WTC11 (cell line): ENCODE measurements around the gene SYT7. TPM values are rescaled to one million over a fixed set of nuclear protein-coding genes. Genes with fewer than 3 reads are reported as not detected.

Experiments used
- ATAC-seq: fragments of 200-7000 bp; cut with Tn5 transposase; 2 replicates; pipeline ENCODE4 v1.10.0; 2021; ENCODE audit warnings: mild to moderate bottlenecking, moderate library complexity
- CTCF ChIA-PET: fragments of 300-600 bp; sonication (Branson Sonifier 250); formaldehyde crosslinking; loops from one replicate; lab custom pipeline; 2021; ENCODE audit warnings: antibody characterized with exemption; lab: Charles Lee
- POLR2A ChIA-PET: fragments of 350-600 bp; sonication (Branson Sonifier 250); formaldehyde crosslinking; loops from one replicate; lab custom pipeline; 2021; ENCODE audit warnings: antibody characterized with exemption; lab: Charles Lee
- DNase-seq: peaks from one replicate; pipeline ENCODE4 v3.0.0; 2021; ENCODE audit warnings: low spot score
- H3K27ac Mint-ChIP-seq: 2 replicates; pipeline ENCODE4 v1.8.0; 2021; ENCODE audit warnings: mixed read lengths
- H3K27me3 Mint-ChIP-seq: 2 replicates; pipeline ENCODE4 v1.8.0; 2021; ENCODE audit warnings: low read depth, mild to moderate bottlenecking, moderate library complexity, mixed read lengths
- H3K36me3 Mint-ChIP-seq: 2 replicates; pipeline ENCODE4 v1.8.0; 2021; ENCODE audit warnings: mixed read lengths
- H3K4me1 Mint-ChIP-seq: 2 replicates; pipeline ENCODE4 v1.8.0; 2022; ENCODE audit warnings: mixed read lengths
- H3K4me3 Mint-ChIP-seq: 2 replicates; pipeline ENCODE4 v1.8.0; 2021; ENCODE audit warnings: mild to moderate bottlenecking, moderate library complexity, mixed read lengths
- H3K9me3 Mint-ChIP-seq: 2 replicates; pipeline ENCODE4 v1.8.0; 2021; ENCODE audit warnings: mixed read lengths
- AR ChIP-seq: fragments of 250-450 bp; sonication (Bioruptor Pico); IDR thresholded peaks from 2 replicates; pipeline ENCODE4 v1.9.0; 2021; ENCODE audit warnings: mild to moderate bottlenecking
- CTCF ChIP-seq: fragments of 200-600 bp; IDR thresholded peaks from 2 replicates; pipeline ENCODE4 v1.8.0; 2022; ENCODE audit warnings: antibody characterized with exemption
- ELF4 ChIP-seq: sonication (generic); formaldehyde crosslinking; IDR thresholded peaks from 2 replicates; pipeline ENCODE4 v1.8.1; 2022; ENCODE audit warnings: low read depth, mild to moderate bottlenecking, moderate library complexity, missing genetic modification reagents
- EMX1 ChIP-seq: fragments of 250-450 bp; sonication (Bioruptor Pico); IDR thresholded peaks from 2 replicates; pipeline ENCODE4 v1.8.0; 2021; ENCODE audit warnings: mild to moderate bottlenecking
- ETV6 ChIP-seq: sonication (generic); formaldehyde crosslinking; IDR thresholded peaks from 2 replicates; pipeline ENCODE4 v1.8.1; 2022; ENCODE audit warnings: mild to moderate bottlenecking, missing genetic modification reagents
- FOXK1 ChIP-seq: sonication (generic); formaldehyde crosslinking; IDR thresholded peaks from 2 replicates; pipeline ENCODE4 v1.8.0; 2022; ENCODE audit warnings: mild to moderate bottlenecking, moderate library complexity, missing genetic modification reagents
- GRHL2 ChIP-seq: fragments of 250-450 bp; sonication (Bioruptor Pico); IDR thresholded peaks from 2 replicates; pipeline ENCODE4 v1.8.0; 2022; ENCODE audit warnings: mild to moderate bottlenecking, moderate library complexity; ENCODE audit not compliant: insufficient replicate concordance, severe bottlenecking
- GTF2I ChIP-seq: fragments of 250-450 bp; sonication (Bioruptor Pico); conservative IDR thresholded peaks from 2 replicates; pipeline ENCODE4 v1.4.0; 2021; ENCODE audit warnings: mild to moderate bottlenecking
- HMGA2 ChIP-seq: fragments of 250-450 bp; sonication (Bioruptor Pico); IDR thresholded peaks from 2 replicates; pipeline ENCODE4 v1.4.0; 2021; ENCODE audit warnings: mild to moderate bottlenecking, moderate library complexity
- MYBL2 ChIP-seq: sonication (generic); formaldehyde crosslinking; IDR thresholded peaks from 2 replicates; pipeline ENCODE4 v1.8.1; 2023; ENCODE audit warnings: mild to moderate bottlenecking, moderate library complexity, missing genetic modification reagents
- NFATC4 ChIP-seq: fragments of 250-450 bp; sonication (Bioruptor Pico); IDR thresholded peaks from 2 replicates; pipeline ENCODE4 v1.9.0; 2021; ENCODE audit warnings: mild to moderate bottlenecking
- NFE2L1 ChIP-seq: sonication (generic); formaldehyde crosslinking; IDR thresholded peaks from 2 replicates; pipeline ENCODE4 v1.8.1; 2023; ENCODE audit warnings: missing genetic modification reagents
- SMAD4 ChIP-seq: sonication (generic); formaldehyde crosslinking; IDR thresholded peaks from 2 replicates; pipeline ENCODE4 v1.8.0; 2022; ENCODE audit warnings: mild to moderate bottlenecking, missing genetic modification reagents
- TEAD4 ChIP-seq: sonication (generic); formaldehyde crosslinking; IDR thresholded peaks from 2 replicates; pipeline ENCODE4 v1.8.0; 2022; ENCODE audit warnings: mild to moderate bottlenecking, missing genetic modification reagents
- USF1 ChIP-seq: sonication (generic); formaldehyde crosslinking; IDR thresholded peaks from 2 replicates; pipeline ENCODE4 v1.8.0; 2022; ENCODE audit warnings: mild to moderate bottlenecking, missing genetic modification reagents
- ZBTB21 ChIP-seq: sonication (generic); formaldehyde crosslinking; IDR thresholded peaks from 2 replicates; pipeline ENCODE4 v1.8.1; 2023; ENCODE audit warnings: mild to moderate bottlenecking, missing genetic modification reagents, borderline replicate concordance
- ZNF121 ChIP-seq: sonication (generic); formaldehyde crosslinking; IDR thresholded peaks from 2 replicates; pipeline ENCODE4 v1.8.0; 2023; ENCODE audit warnings: missing genetic modification reagents
- ZNF671 ChIP-seq: fragments of 250-450 bp; sonication (Bioruptor Pico); IDR thresholded peaks from 2 replicates; pipeline ENCODE4 v1.8.0; 2021; ENCODE audit warnings: mild to moderate bottlenecking
- ZSCAN18 ChIP-seq: fragments of 250-450 bp; sonication (Bioruptor Pico); IDR thresholded peaks from 2 replicates; pipeline ENCODE4 v2.1.2; 2022; ENCODE audit warnings: mild to moderate bottlenecking, moderate library complexity
- total RNA-seq: library from RNA; stranded (reverse); gene quantifications from 3 replicates; pipeline ENCODE4 v1.2.3, GENCODE V29; 2021
- TF ChIP-seq, protein P1 (sequence below): sonication (generic); formaldehyde crosslinking; IDR thresholded peaks from 2 replicates; pipeline ENCODE4 v1.8.1; 2022; ENCODE audit warnings: missing genetic modification reagents, borderline replicate concordance
- TF ChIP-seq, protein P2 (sequence below): sonication (generic); formaldehyde crosslinking; IDR thresholded peaks from 2 replicates; pipeline ENCODE4 v1.8.1; 2022; ENCODE audit warnings: mild to moderate bottlenecking, missing genetic modification reagents, moderate library complexity, borderline replicate concordance
- TF ChIP-seq, protein P3 (sequence below): fragments of 250-450 bp; sonication (Bioruptor Pico); IDR thresholded peaks from 2 replicates; pipeline ENCODE4 v1.9.0; 2021; ENCODE audit warnings: mild to moderate bottlenecking
- TF ChIP-seq, protein P4 (sequence below): sonication (generic); formaldehyde crosslinking; IDR thresholded peaks from 2 replicates; pipeline ENCODE4 v1.8.1; 2022; ENCODE audit warnings: low read depth, mild to moderate bottlenecking, moderate library complexity, missing genetic modification reagents, borderline replicate concordance
- TF ChIP-seq, protein P5 (sequence below): sonication (generic); formaldehyde crosslinking; IDR thresholded peaks from 2 replicates; pipeline ENCODE4 v1.8.1; 2023; ENCODE audit warnings: mild to moderate bottlenecking, missing genetic modification reagents, moderate library complexity

SYT7 gene
- total RNA-seq, 1 experiment from 2014 or later = 12.5 TPM

DNA sequence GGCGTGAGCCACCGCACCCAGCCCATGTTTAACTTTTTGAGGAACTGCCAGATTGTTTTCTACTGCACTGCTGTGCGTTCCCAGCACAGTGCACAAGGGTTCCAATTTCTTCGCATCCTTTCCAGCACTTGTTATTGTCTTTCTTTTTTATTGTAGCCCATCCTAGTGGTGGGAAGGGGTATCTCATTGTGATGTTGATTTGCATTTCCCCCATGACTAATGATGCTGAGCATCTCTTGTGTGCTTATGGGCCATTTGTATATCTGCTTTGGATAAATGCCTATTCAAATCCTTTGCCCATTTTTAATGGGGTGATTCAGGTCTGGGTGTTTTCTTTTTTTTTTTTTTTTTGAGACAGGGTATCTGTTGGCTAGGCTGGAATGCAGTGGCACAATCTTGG lies 36.6 kb upstream of the SYT7 start (continued):
- TF ChIP-seq USF1 (CRISPR knock-in tag) (no peak), ETV6 (CRISPR knock-in tag) (no peak), GRHL2 (CRISPR knock-in tag) (no peak), ZNF121 (CRISPR knock-in tag) (no peak), MYBL2 (CRISPR knock-in tag) (no peak), EMX1 (no peak), ELF4 (CRISPR knock-in tag) (no peak), ZNF671 (CRISPR knock-in tag) (no peak), CTCF (no peak), NFE2L1 (CRISPR knock-in tag) (no peak), FOXK1 (no peak), GTF2I (CRISPR knock-in tag) (no peak), NFATC4 (CRISPR knock-in tag) (no peak)

DNA sequence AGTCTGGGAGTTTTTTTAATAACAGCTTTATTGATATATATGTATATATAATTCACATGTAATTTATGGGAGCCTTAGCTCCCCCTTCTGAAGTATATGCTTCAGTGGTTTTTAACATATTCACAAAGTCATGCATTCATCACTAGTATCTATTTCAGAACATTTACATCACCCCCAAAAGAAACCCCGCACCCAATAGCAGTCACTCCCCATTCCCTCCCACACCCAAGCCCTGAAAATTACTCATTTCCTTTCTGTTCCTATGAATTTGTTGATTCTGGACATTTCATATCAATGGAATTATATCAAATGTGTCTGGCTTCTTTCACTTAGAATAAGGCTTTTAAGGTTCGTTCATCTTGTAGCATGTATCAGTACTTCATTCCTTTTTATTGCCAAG lies 35.6 kb upstream of the SYT7 start:
- peaks cover 5% of the 10 kb centered on the region for H3K9me3 Mint-ChIP-seq
- no peak overlapping the region for H3K27ac Mint-ChIP-seq
- no peaks in the 10 kb centered on the region; the same call in 1 of the 2 replicates for H3K27me3 Mint-ChIP-seq
- POLR2A ChIA-PET = no interaction called here
- DNase-seq = no peak
- H3K36me3 Mint-ChIP-seq = peaks cover 2% of the 10 kb centered on the region; the same call in 1 of the 2 replicates
- peaks cover 15% of the 10 kb centered on the region for H3K4me1 Mint-ChIP-seq
- CTCF ChIA-PET = no interaction called here
- no peak overlapping the region for H3K4me3 Mint-ChIP-seq
- ATAC-seq = no peak
- TF ChIP-seq, protein P1, sequence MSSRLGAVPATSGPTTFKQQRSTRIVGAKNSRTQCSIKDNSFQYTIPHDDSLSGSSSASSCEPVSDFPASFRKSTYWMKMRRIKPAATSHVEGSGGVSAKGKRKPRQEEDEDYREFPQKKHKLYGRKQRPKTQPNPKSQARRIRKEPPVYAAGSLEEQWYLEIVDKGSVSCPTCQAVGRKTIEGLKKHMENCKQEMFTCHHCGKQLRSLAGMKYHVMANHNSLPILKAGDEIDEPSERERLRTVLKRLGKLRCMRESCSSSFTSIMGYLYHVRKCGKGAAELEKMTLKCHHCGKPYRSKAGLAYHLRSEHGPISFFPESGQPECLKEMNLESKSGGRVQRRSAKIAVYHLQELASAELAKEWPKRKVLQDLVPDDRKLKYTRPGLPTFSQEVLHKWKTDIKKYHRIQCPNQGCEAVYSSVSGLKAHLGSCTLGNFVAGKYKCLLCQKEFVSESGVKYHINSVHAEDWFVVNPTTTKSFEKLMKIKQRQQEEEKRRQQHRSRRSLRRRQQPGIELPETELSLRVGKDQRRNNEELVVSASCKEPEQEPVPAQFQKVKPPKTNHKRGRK (CRISPR knock-in tag) = no peak
- TF ChIP-seq SMAD4 (no peak), AR (CRISPR knock-in tag) (no peak), HMGA2 (CRISPR knock-in tag) (no peak), TEAD4 (no peak), ZSCAN18 (CRISPR knock-in tag) (no peak), CTCF (no peak), ZBTB21 (no peak)
- TF ChIP-seq, protein P2, sequence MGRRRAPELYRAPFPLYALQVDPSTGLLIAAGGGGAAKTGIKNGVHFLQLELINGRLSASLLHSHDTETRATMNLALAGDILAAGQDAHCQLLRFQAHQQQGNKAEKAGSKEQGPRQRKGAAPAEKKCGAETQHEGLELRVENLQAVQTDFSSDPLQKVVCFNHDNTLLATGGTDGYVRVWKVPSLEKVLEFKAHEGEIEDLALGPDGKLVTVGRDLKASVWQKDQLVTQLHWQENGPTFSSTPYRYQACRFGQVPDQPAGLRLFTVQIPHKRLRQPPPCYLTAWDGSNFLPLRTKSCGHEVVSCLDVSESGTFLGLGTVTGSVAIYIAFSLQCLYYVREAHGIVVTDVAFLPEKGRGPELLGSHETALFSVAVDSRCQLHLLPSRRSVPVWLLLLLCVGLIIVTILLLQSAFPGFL (CRISPR knock-in tag) = no peak
- TF ChIP-seq, protein P3, sequence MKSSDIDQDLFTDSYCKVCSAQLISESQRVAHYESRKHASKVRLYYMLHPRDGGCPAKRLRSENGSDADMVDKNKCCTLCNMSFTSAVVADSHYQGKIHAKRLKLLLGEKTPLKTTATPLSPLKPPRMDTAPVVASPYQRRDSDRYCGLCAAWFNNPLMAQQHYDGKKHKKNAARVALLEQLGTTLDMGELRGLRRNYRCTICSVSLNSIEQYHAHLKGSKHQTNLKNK = no peak
- TF ChIP-seq, protein P4, sequence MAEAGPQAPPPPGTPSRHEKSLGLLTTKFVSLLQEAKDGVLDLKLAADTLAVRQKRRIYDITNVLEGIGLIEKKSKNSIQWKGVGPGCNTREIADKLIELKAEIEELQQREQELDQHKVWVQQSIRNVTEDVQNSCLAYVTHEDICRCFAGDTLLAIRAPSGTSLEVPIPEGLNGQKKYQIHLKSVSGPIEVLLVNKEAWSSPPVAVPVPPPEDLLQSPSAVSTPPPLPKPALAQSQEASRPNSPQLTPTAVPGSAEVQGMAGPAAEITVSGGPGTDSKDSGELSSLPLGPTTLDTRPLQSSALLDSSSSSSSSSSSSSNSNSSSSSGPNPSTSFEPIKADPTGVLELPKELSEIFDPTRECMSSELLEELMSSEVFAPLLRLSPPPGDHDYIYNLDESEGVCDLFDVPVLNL (CRISPR knock-in tag) = no peak
- TF ChIP-seq, protein P5, sequence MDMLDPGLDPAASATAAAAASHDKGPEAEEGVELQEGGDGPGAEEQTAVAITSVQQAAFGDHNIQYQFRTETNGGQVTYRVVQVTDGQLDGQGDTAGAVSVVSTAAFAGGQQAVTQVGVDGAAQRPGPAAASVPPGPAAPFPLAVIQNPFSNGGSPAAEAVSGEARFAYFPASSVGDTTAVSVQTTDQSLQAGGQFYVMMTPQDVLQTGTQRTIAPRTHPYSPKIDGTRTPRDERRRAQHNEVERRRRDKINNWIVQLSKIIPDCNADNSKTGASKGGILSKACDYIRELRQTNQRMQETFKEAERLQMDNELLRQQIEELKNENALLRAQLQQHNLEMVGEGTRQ (CRISPR knock-in tag) = no peak
